K562 (cell line): Measurements from ENCODE around the gene SPEM3. TPM values are rescaled to one million over a fixed set of nuclear protein-coding genes. Genes with fewer than 3 reads are reported as not detected.

Experiments
- ATAC-seq: fragments of 200-7000 bp; cut with Tn5 transposase; 3 replicates; pipeline ENCODE4 v1.9.1; 2020; ENCODE audit warnings: moderate library complexity
- BruUV-seq: library from RNA; stranded (reverse); fragments of 400-500 nt; replicated peaks from 2 replicates; lab custom pipeline; 2021; lab: Mats Ljungman, UMichigan
- CTCF ChIA-PET: fragments of 300-600 bp; formaldehyde crosslinking; extraction: SDS; loops from one replicate; lab custom pipeline; 2021; ENCODE audit warnings: low intra/inter-chr PET ratio; lab: Yijun Ruan, JAX
- POLR2A ChIA-PET: fragments of 300-600, 350-650 bp; sonication (Branson Sonifier 250); formaldehyde crosslinking; extraction: SDS; loops from one replicate; lab custom pipeline; 2021; ENCODE audit warnings: antibody characterized with exemption, inconsistent platforms; lab: Yijun Ruan, JAX
- DNase-seq, 4 experiments: peaks; one replicate each; pipeline versions ENCODE4 v3.0.0 to v3.0.0-alpha.2; 2011 to 2018; ENCODE audit warnings: low spot score in 3 of 4, mixed read lengths in 3 of 4; ENCODE audit errors: extremely low read depth in 1 of 4
- FAIRE-seq: peaks from 2 replicates; lab custom pipeline; 2011; peaks lifted over from hg19 to GRCh38; lab: Jason Lieb, UNC
- H2AFZ ChIP-seq: 2 replicates; pipeline ENCODE4 v1.6.0; 2011; ENCODE audit warnings: low read depth, low read length, control low read depth, inconsistent platforms
- H3K27ac ChIP-seq: fragments of 200-600 bp; 3 replicates; pipeline ENCODE4 v1.8.0; 2011; ENCODE audit warnings: low read depth, mild to moderate bottlenecking, control low read depth, inconsistent platforms, low read length, moderate library complexity, mixed read lengths; ENCODE audit errors: extremely low read depth
- H3K27me3 ChIP-seq, 2 experiments: fragments of 300-600 bp in 1 of 2; 2 replicates in 1 of 2; 3 replicates in 1 of 2; pipeline versions ENCODE4 v1.6.0 to v1.8.0; 2011; ENCODE audit warnings: inconsistent platforms in 2 of 2, low read length in 2 of 2, mild to moderate bottlenecking in 1 of 2, mixed read lengths in 1 of 2, moderate library complexity in 1 of 2; ENCODE audit not compliant: control insufficient read depth in 2 of 2, insufficient read depth in 2 of 2
- H3K36me3 ChIP-seq: fragments of 300-600 bp; 3 replicates; pipeline ENCODE4 v1.8.0; 2011; ENCODE audit warnings: mild to moderate bottlenecking, low read length, inconsistent platforms; ENCODE audit not compliant: control insufficient read depth, insufficient read depth
- H3K4me1 ChIP-seq, 2 experiments: fragments of 200-600 bp in 1 of 2; replicated peaks in 1 of 2; 2 replicates in 1 of 2; 3 replicates in 1 of 2; pipeline versions ENCODE4 v1.5.1 to v1.8.0; 2011; ENCODE audit warnings: inconsistent platforms in 2 of 2, low read length in 2 of 2, mild to moderate bottlenecking in 1 of 2, mixed read lengths in 1 of 2, moderate library complexity in 1 of 2; ENCODE audit not compliant: control insufficient read depth in 2 of 2, insufficient read depth in 2 of 2
- H3K4me2 ChIP-seq: 2 replicates; pipeline ENCODE4 v1.6.1; 2011; ENCODE audit warnings: low read length, control low read depth, inconsistent platforms, mixed read lengths; ENCODE audit not compliant: insufficient read depth
- H3K4me3 ChIP-seq: fragments of 200-600 bp; sonication (generic), shearing (Covaris generic); 2 replicates; pipeline ENCODE4 v1.5.1; 2016; ENCODE audit warnings: control low read depth, inconsistent platforms
- H3K79me2 ChIP-seq: fragments of 200-600 bp; 3 replicates; pipeline ENCODE4 v1.8.0; 2011; ENCODE audit warnings: low read length, inconsistent platforms; ENCODE audit not compliant: control insufficient read depth, insufficient read depth
- H3K9ac ChIP-seq, 2 experiments: 2 replicates each; pipeline versions ENCODE4 v1.6.0 to v1.6.1; 2011; ENCODE audit warnings: low read depth in 2 of 2, low read length in 2 of 2, control low read depth in 1 of 2, inconsistent platforms in 1 of 2, mild to moderate bottlenecking in 1 of 2, mixed read lengths in 1 of 2; ENCODE audit not compliant: insufficient read depth in 1 of 2
- H3K9me1 ChIP-seq: one replicate; pipeline ENCODE4 v1.6.0; 2011; ENCODE audit warnings: inconsistent platforms, mild to moderate bottlenecking, low read length, moderate library complexity; ENCODE audit not compliant: control insufficient read depth, insufficient read depth
- H3K9me3 ChIP-seq: replicated peaks from 2 replicates; pipeline ENCODE4 v1.5.1; 2011; ENCODE audit warnings: low read depth, low read length, inconsistent platforms; ENCODE audit not compliant: control insufficient read depth, insufficient read depth
- H4K20me1 ChIP-seq: replicated peaks from 2 replicates; pipeline ENCODE4 v1.6.1; 2011; ENCODE audit warnings: low read length, inconsistent platforms, mixed read lengths; ENCODE audit not compliant: control insufficient read depth, insufficient read depth
- CREM ChIP-seq: IDR thresholded peaks from 2 replicates; pipeline ENCODE4 v1.6.1; 2014; ENCODE audit warnings: antibody characterized with exemption, low read depth
- DNMT1 ChIP-seq: fragments of 450-650 bp; IDR thresholded peaks from 2 replicates; pipeline ENCODE4 v1.6.1; 2016; ENCODE audit warnings: antibody characterized with exemption, mild to moderate bottlenecking
- HDAC3 ChIP-seq: fragments of 450-650 bp; IDR thresholded peaks from 2 replicates; pipeline ENCODE4 v1.6.1; 2018; ENCODE audit warnings: borderline replicate concordance, mild to moderate bottlenecking, moderate library complexity; ENCODE audit not compliant: partially characterized antibody
- MNT ChIP-seq, 2 experiments: fragments of 450-650 bp; conservative IDR thresholded peaks; 2 replicates each; pipeline ENCODE4 v1.6.1; 2017; ENCODE audit warnings: mild to moderate bottlenecking in 2 of 2, moderate library complexity in 2 of 2
- PCBP2 ChIP-seq: fragments of 200-400 bp; formaldehyde crosslinking; IDR thresholded peaks from 2 replicates; pipeline ENCODE4 v1.6.1; 2018; ENCODE audit warnings: low read length, low read depth, mild to moderate bottlenecking, moderate library complexity; ENCODE audit not compliant: poor library complexity, severe bottlenecking
- TCF3 ChIP-seq: sonication (generic); formaldehyde crosslinking; IDR thresholded peaks from 2 replicates; pipeline ENCODE4 v1.4.0; 2020; ENCODE audit warnings: mild to moderate bottlenecking, missing genetic modification reagents
- ZFX ChIP-seq: sonication (generic); formaldehyde crosslinking; IDR thresholded peaks from 2 replicates; pipeline ENCODE4 v1.8.0; 2022; ENCODE audit warnings: mild to moderate bottlenecking, missing genetic modification reagents, moderate library complexity
- ZNF133 ChIP-seq: fragments of 250-450 bp; sonication (Bioruptor Pico); IDR thresholded peaks from 2 replicates; pipeline ENCODE4 v1.4.0; 2020; ENCODE audit warnings: mild to moderate bottlenecking
- WGBS: fragments of 100-300 bp; shearing (Covaris generic); methylation state at CpG from one replicate; pipeline ENCODE4 v1.1.6; 2016; ENCODE audit warnings: low coverage, mixed read lengths; ENCODE audit not compliant: insufficient coverage; ENCODE audit errors: missing lambda C conversion rate; 5-methylcytosine and 5-hydroxymethylcytosine counted together
- in situ Hi-C: fragments of 300-500 bp; cut with MboI; formaldehyde crosslinking; loops from 4 replicates; pipeline ENCODE4 v1.15.0; 2018; ENCODE audit warnings: inconsistent platforms, mixed read lengths
- intact Hi-C: fragments of 100-400 bp; cut with micrococcal nuclease; formaldehyde crosslinking; loops from 2 replicates; pipeline ENCODE4 v1.14.2; 2022
- polyA plus RNA-seq, 8 experiments: library from polyadenylated mRNA; depleted of rRNA in 4 of 8; stranded (reverse) in 5 of 8; unstranded in 3 of 8; fragments of >200 nt; fragmentation: Nextera tagmentation in 2 of 8; fragmentation: Illumina TruSeq in 1 of 8; extraction: Ambion mirVana in 2 of 8; extraction: Trizol in 1 of 8; gene quantifications; 2 replicates each; pipeline versions ENCODE4 v1.2.1 to v1.2.3, GENCODE V29; 2011 to 2014; ENCODE audit warnings: inconsistent platforms in 1 of 8, missing spikeins in 1 of 8
- total RNA-seq, 7 experiments: library from RNA; depleted of rRNA in 6 of 7; stranded (reverse); fragments of >200 nt in 6 of 7; fragmentation: Illumina TruSeq in 2 of 7; extraction: Trizol in 2 of 7; gene quantifications; 2 replicates each; pipeline versions ENCODE4 v1.2.1 to v1.2.3, GENCODE V29; 2011 to 2021; ENCODE audit warnings: low replicate concordance in 1 of 7

Gene SPEM3
- total and polyA plus RNA-seq, 9 of the 15 experiments (the other 6 are each of a cell fraction or from before 2014, with no cell fraction given), result not detected

- no CpG with 5 or more reads among the region's 2 CpGs for WGBS
- H3K36me3 ChIP-seq, result peaks cover 8% of the 10 kb centered on the region; the same call in 1 of the 3 replicates
- POLR2A ChIA-PET, result no interaction called here
These were observed 37.4 kb upstream of the SPEM3 start for GRCh38 chr17:7391307-7391706.

More at GRCh38 chr17:7391307-7391706, 37.4 kb upstream of the SPEM3 start:
- FAIRE-seq (no peak), ATAC-seq (no peak)
- Histone ChIP-seq H2AFZ (no peak overlapping the region), H3K9me1 (no peaks in the 10 kb centered on the region), H3K4me1 (peaks cover 3 to 24% of the 10 kb centered on the region in 2 experiments; a peak in 4 of 5 replicates)
- CTCF ChIA-PET, result no interaction called here
- TF ChIP-seq DNMT1, result no peak
- TF ChIP-seq CREM, result no peak
- no peak for TF ChIP-seq ZNF133 (CRISPR knock-in tag)
- no peak for TF ChIP-seq MNT (conservative IDR thresholded peaks at IDR 0.05)
- no peak for TF ChIP-seq HDAC3
- no peak for TF ChIP-seq TCF3
- no peak for TF ChIP-seq ZFX (CRISPR knock-in tag)
- no peak for TF ChIP-seq PCBP2
- TF ChIP-seq, all 486 proteins: peak for 0
- intact Hi-C loops, result no loop called here
- no peak overlapping the region for H3K9ac ChIP-seq
- no peak overlapping the region for H3K4me2 ChIP-seq
- H3K27me3 ChIP-seq, result no peaks in the 10 kb centered on the region
- in situ Hi-C loops, result no loop called here
- no peaks in the 10 kb centered on the region for H4K20me1 ChIP-seq
- BruUV-seq, result no TSS peak
- no peak overlapping the region for H3K4me3 ChIP-seq
- no peak for DNase-seq
- no peaks in the 10 kb centered on the region for H3K9me3 ChIP-seq
- H3K79me2 ChIP-seq, result no peaks in the 10 kb centered on the region
- H3K27ac ChIP-seq, result no peak overlapping the region
